Measurements from ENCODE around the gene C1orf159. TPM values are rescaled to one million over a fixed set of nuclear protein-coding genes. Genes with fewer than 3 reads are reported as not detected.
A peak's percentile ranks its signal among the peaks of the same experiment; 100 is the strongest.

The C1orf159 gene
- total RNA-seq, 2 donors from 2014 or later, result 8.8 to 13.2 TPM

GRCh38 chr1:1124508-1124785, 8.6 kb upstream of the C1orf159 start:
- H3K27ac ChIP-seq, result no peak overlapping the region
- TF ChIP-seq POLR2A (IDR thresholded peaks at IDR 0.05), result no peak
- TF ChIP-seq CTCF (IDR thresholded peaks at IDR 0.05), result no peak
- intact Hi-C loops (cut with DNase I), result loop anchor here (5.0 kb wide), 1 partner anchor 168 kb away; no protein-coding TSS in a partner anchor
- H3K27me3 ChIP-seq, result no peaks in the 10 kb centered on the region
- DNase-seq, result no peak
- no peak overlapping the region for H3K4me3 ChIP-seq
- WGBS, 2 donors, result 73% methylated on average over 7 of the region's 7 CpGs; no CpG with 5 or more reads in 1 of the 2 donors
- no peak for ATAC-seq
- H3K36me3 ChIP-seq (replicated peaks in 1 of 2; ENCODE audit: insufficient read depth in 1 of 2, low read depth in 2 of 2), result no peaks in the 10 kb centered on the region
- H3K4me1 ChIP-seq, result peaks cover 43% of the 10 kb centered on the region
- H3K9me3 ChIP-seq, result no peaks in the 10 kb centered on the region

DNA sequence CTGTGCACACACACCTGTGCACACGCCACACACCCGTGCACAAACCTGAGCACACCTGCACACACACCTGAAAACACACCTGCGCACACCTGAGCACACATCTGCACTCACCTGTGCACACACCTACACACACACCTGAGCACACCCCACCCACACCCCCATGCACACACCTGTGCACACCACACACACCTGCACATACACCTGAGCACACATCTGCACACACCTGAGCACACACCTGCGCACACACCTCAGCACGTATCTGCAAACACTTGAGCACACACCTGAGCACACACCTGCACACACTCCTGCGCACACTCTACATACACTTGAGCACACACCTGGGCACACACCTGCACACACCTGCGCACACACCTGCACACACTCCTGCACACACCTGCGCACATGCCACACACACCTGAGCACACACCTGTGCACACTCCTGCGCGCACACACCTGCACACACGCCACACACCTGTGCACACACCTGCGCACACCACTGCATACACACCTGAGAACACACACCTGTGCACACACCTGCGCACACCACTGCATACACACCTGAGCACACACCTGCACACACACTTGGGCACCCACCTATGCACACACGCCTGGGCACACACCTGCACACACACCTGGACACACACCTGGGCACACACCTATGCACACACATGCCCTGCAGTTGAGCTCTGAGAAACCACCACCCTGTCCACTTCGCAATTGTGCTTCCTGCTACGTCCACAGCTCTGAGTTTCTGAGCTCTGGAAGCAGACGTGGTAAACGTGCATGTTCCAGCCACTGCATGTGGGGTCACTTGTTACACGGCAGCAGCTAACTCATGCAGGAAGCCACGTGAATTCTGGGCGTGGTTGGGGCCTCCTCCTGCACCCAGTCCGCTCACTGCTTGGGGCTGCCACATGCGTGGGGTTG, 8.0 kb upstream of the C1orf159 start:
- H3K36me3 ChIP-seq (replicated peaks in 1 of 2; ENCODE audit: insufficient read depth in 1 of 2, low read depth in 2 of 2), result no peaks in the 10 kb centered on the region
- 88 to 89% methylated on average over 20 to 23 of the region's 23 CpGs for WGBS, 2 donors
- DNase-seq, result no peak
- H3K27me3 ChIP-seq, result no peaks in the 10 kb centered on the region
- no peak overlapping the region for H3K27ac ChIP-seq
- no peak overlapping the region for H3K4me3 ChIP-seq
- no peaks in the 10 kb centered on the region for H3K9me3 ChIP-seq
- intact Hi-C loops (cut with DNase I), result loop anchor here (5.0 kb wide), 1 partner anchor 168 kb away; no protein-coding TSS in a partner anchor
- ATAC-seq, result no peak
- peaks cover 43% of the 10 kb centered on the region for H3K4me1 ChIP-seq
- no peak for TF ChIP-seq POLR2A (IDR thresholded peaks at IDR 0.05)
- TF ChIP-seq CTCF (IDR thresholded peaks at IDR 0.05), result no peak

GRCh38 chr1:1122981-1123480, 7.1 kb upstream of the C1orf159 start:
- Histone ChIP-seq H3K27ac (no peak overlapping the region), H3K9me3 (no peaks in the 10 kb centered on the region), H3K27me3 (no peaks in the 10 kb centered on the region), H3K4me1 (peaks cover 35% of the 10 kb centered on the region), H3K36me3 (replicated peaks in 1 of 2; ENCODE audit: insufficient read depth in 1 of 2, low read depth in 2 of 2) (no peaks in the 10 kb centered on the region), H3K4me3 (no peak overlapping the region)
- TF ChIP-seq POLR2A (IDR thresholded peaks at IDR 0.05) (no peak), CTCF (IDR thresholded peaks at IDR 0.05) (no peak)
- WGBS, 2 donors, result 79 to 90% methylated on average over 9 to 18 of the region's 18 CpGs
- no peak for DNase-seq
- ATAC-seq, result no peak
- intact Hi-C loops (cut with DNase I), result loop anchor here (5.0 kb wide), 1 partner anchor 169 kb away; no protein-coding TSS in a partner anchor

DNA sequence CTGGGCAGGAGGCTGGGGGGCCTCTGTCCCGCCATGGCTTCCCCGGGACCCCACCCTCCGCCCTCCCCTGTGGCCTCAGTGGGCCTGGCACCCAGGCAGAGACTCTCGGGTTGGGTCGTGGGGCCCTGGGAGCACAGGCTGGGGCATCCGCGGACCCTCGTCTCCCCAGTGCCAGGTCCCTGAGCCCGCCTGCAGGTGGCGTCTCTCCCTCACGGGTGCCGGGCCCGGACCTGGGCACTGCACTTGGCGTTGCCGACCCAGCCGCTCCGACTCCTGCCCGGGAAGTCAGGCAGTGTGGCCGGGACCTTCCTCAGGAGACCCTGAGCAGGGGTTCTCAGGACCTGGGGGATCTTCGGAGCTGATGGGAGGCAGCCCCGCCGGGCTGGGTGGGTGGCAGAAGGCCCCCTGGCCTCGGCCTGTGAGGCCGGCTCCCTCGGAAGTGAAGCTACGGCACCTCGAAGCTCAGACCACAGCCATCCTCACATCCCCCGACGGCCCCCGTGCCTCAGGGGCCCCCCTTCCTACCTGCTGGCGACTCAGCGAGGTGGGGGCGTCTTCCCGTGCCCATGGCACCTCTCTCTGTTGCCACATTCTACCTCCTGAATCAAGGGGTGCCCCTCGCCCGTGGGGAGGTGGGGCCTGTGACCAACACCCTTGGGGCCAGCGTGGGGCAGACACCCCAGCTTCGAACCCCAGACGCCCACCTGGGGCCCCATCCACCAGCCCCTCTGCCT, 6.4 kb upstream of the C1orf159 start:
- no peaks in the 10 kb centered on the region for H3K27me3 ChIP-seq
- peak; percentile 93 for ATAC-seq
- 5 to 20% methylated on average over 3 to 32 of the region's 39 CpGs for WGBS, 2 donors
- no peaks in the 10 kb centered on the region for H3K9me3 ChIP-seq
- no peaks in the 10 kb centered on the region for H3K36me3 ChIP-seq (replicated peaks in 1 of 2; ENCODE audit: insufficient read depth in 1 of 2, low read depth in 2 of 2)
- no peak overlapping the region for H3K27ac ChIP-seq
- H3K4me3 ChIP-seq, result no peak overlapping the region
- TF ChIP-seq CTCF (IDR thresholded peaks at IDR 0.05), result peak; percentile 84 to 96 (median 92)
- no peak for TF ChIP-seq POLR2A (IDR thresholded peaks at IDR 0.05)
- H3K4me1 ChIP-seq, result peaks cover 27% of the 10 kb centered on the region
- DNase-seq, result peak; percentile 82 to 87 (median 86)
- intact Hi-C loops (cut with DNase I), result loop anchor here (5.0 kb wide), 1 partner anchor 170 kb away; no protein-coding TSS in a partner anchor
